ENCODE data around the gene DDR1.

- TF ChIP-seq CTCF (optimal IDR thresholded peaks at IDR 0.05 in 1 of 3, IDR thresholded peaks at IDR 0.05 in 1 of 3, conservative IDR thresholded peaks at IDR 0.05 in 1 of 3; ENCODE audit: extremely low read depth in 1 of 3, insufficient read depth in 2 of 3, low read length in 3 of 3) (no peak), EZH2 (IDR thresholded peaks at IDR 0.05; ENCODE audit: low read length) (no peak)
Observed at GRCh38 chr6:30938730-30939129, 54.4 kb downstream of the DDR1 start.
